Lung (tissue), 12 donors: Measurements from ENCODE around the gene KDM2B. TPM values are rescaled to one million over a fixed set of nuclear protein-coding genes. Genes with fewer than 3 reads are reported as not detected.

ENCODE experiments used
- ATAC-seq: fragments of 200-7000 bp; cut with Tn5 transposase; one replicate; pipeline ENCODE4 v1.9.1; 2020; ENCODE audit warnings: moderate number of reproducible peaks; ENCODE audit not compliant: insufficient read depth, low FRiP score
- DNase-seq, 3 donors: peaks; one replicate each; pipeline ENCODE4 v3.0.0-alpha.2; 2013 to 2017
- H3K27ac ChIP-seq, 2 donors: one replicate each; pipeline ENCODE4 v1.5.1; 2013; ENCODE audit warnings: mild to moderate bottlenecking in 2 of 2, moderate library complexity in 2 of 2, control low read depth in 1 of 2, inconsistent platforms in 1 of 2, low read depth in 1 of 2, low read length in 1 of 2
- H3K27me3 ChIP-seq, 3 donors: one replicate each; pipeline ENCODE4 v1.5.1; 2013; ENCODE audit warnings: low read length in 2 of 3; ENCODE audit not compliant: control insufficient read depth in 3 of 3, insufficient read depth in 3 of 3
- H3K36me3 ChIP-seq, 4 donors: one replicate each; pipeline ENCODE4 v1.5.1; 2013; ENCODE audit warnings: low read length in 4 of 4, mild to moderate bottlenecking in 1 of 4, moderate library complexity in 1 of 4; ENCODE audit not compliant: control insufficient read depth in 4 of 4, insufficient read depth in 4 of 4
- H3K4me1 ChIP-seq, 5 donors: one replicate each; pipeline ENCODE4 v1.5.1; 2013; ENCODE audit warnings: low read length in 5 of 5, mild to moderate bottlenecking in 2 of 5, moderate library complexity in 1 of 5; ENCODE audit not compliant: control insufficient read depth in 5 of 5, insufficient read depth in 5 of 5
- H3K4me3 ChIP-seq: one replicate; pipeline ENCODE4 v1.5.1; 2013; ENCODE audit warnings: mild to moderate bottlenecking, control low read depth, moderate library complexity
- H3K9ac ChIP-seq, 2 donors: one replicate each; pipeline ENCODE4 v1.5.1; 2013; ENCODE audit warnings: low read length in 2 of 2, control low read depth in 1 of 2; ENCODE audit not compliant: insufficient read depth in 1 of 2
- H3K9me3 ChIP-seq, 4 donors: one replicate each; pipeline ENCODE4 v1.5.1; 2013; ENCODE audit warnings: low read length in 3 of 4, mild to moderate bottlenecking in 1 of 4, moderate library complexity in 1 of 4; ENCODE audit not compliant: control insufficient read depth in 4 of 4, insufficient read depth in 3 of 4
- CTCF ChIP-seq: IDR thresholded peaks from 2 replicates; pipeline ENCODE4 v1.5.1; 2012; ENCODE audit warnings: mild to moderate bottlenecking; ENCODE audit errors: control extremely low read depth, extremely low read depth
- WGBS, 2 donors: extraction: QIAGEN DNeasy Blood & Tissue Kit; methylation state at CpG; one replicate each; pipeline ENCODE4 v1.1.7; 2013; 5-methylcytosine and 5-hydroxymethylcytosine counted together
- polyA plus RNA-seq, 2 donors: library from polyadenylated mRNA; stranded (reverse); fragments of 200-250 nt; gene quantifications; one replicate each; pipeline ENCODE4 v1.2.1, GENCODE V29; 2013
- total RNA-seq, 2 donors: library from RNA; depleted of rRNA in 1 of 2; stranded (reverse); fragments of >200 nt in 1 of 2; gene quantifications; one replicate each; pipeline ENCODE4 v1.2.1, GENCODE V29; 2014 to 2021
- donor health status: control.
- donor health status: control.
- donor health status: Bipolar disorder and iron deficiency.
- donor health status: healthy.
- donor health status: DM: yes; HTN: yes; CAD: no.

The KDM2B gene
- total and polyA plus RNA-seq, 4 donors: 13.8 to 44.5 (median 24.6) TPM

- peaks cover 0 to 22% (median 2%) of the 10 kb centered on the region in 4 donors for H3K36me3 ChIP-seq
- H3K27me3 ChIP-seq: no peaks in the 10 kb centered on the region
- ATAC-seq (no peak), DNase-seq (no peak)
- no peak overlapping the region for H3K27ac ChIP-seq
- H3K4me1 ChIP-seq: peaks cover 0 to 8% (median 0%) of the 10 kb centered on the region in 5 donors
- H3K9me3 ChIP-seq: no peaks in the 10 kb centered on the region
- TF ChIP-seq CTCF: no peak
- WGBS, 2 donors: 87 to 89% methylated on average over 10 of the region's 10 CpGs
- no peak overlapping the region for H3K9ac ChIP-seq
- H3K4me3 ChIP-seq: no peak overlapping the region
Measured at GRCh38 chr12:121516437-121517011, 64.3 kb downstream of the KDM2B start.

- 87 to 89% methylated on average over 7 of the region's 7 CpGs for WGBS, 2 donors
- no peak overlapping the region for H3K4me3 ChIP-seq
- peaks cover 0 to 5% (median 0%) of the 10 kb centered on the region in 5 donors for H3K4me1 ChIP-seq
- no peak overlapping the region for H3K27ac ChIP-seq
- DNase-seq: no peak
- no peaks in the 10 kb centered on the region for H3K9me3 ChIP-seq
- no peaks in the 10 kb centered on the region for H3K27me3 ChIP-seq
- no peak for TF ChIP-seq CTCF
- no peak overlapping the region for H3K9ac ChIP-seq
- peaks cover 0 to 20% (median 2%) of the 10 kb centered on the region in 4 donors for H3K36me3 ChIP-seq
- no peak for ATAC-seq
Measured at GRCh38 chr12:121515615-121516014, 65.2 kb downstream of the KDM2B start.

DNA sequence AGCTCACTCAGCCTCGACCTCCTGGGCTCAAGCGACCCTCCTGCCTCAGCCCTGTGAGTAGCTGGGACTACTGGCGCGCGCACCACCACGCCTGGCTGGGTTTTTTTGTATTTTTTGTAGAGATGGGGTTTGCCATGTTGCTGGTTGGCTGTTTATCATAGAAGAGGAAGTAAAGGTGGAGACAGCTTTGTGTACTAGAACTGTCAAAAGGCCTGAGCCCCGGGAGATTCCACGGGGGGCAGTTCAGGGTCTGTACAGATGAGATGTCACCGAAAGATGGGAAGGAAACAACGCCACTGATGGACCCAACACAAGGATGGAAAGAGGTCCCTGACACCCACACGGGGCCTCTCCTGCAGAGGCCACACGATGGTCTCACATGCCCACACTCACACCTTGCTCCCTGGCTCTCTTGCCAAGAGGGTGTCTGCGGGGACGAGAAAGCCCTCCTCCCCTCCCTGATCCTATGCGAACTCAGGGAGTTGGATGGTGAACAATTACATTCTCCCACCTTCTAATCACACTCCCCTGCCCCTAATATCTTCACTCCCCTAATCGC lies 66.6 kb downstream of the KDM2B start:
- H3K36me3 ChIP-seq: peaks cover 2 to 26% (median 5%) of the 10 kb centered on the region in 4 donors
- no peak overlapping the region for H3K9ac ChIP-seq
- DNase-seq (no peak), ATAC-seq (no peak)
- WGBS, 2 donors: 67 to 73% methylated on average over 16 of the region's 16 CpGs
- peaks cover 0 to 2% (median 0%) of the 10 kb centered on the region in 5 donors for H3K4me1 ChIP-seq
- TF ChIP-seq CTCF: no peak
- no peaks in the 10 kb centered on the region for H3K9me3 ChIP-seq
- no peak overlapping the region for H3K4me3 ChIP-seq
- H3K27ac ChIP-seq: no peak overlapping the region
- H3K27me3 ChIP-seq: no peaks in the 10 kb centered on the region
